Activated naive CD4-positive, alpha-beta T cell (primary cell): ENCODE data around the gene ACVR2A.

Experiments used
- DNase-seq, 4 experiments: peaks; one replicate each; lab custom pipeline; 2025; lab: John Stamatoyannopoulos, UW

The ACVR2A gene

DNA sequence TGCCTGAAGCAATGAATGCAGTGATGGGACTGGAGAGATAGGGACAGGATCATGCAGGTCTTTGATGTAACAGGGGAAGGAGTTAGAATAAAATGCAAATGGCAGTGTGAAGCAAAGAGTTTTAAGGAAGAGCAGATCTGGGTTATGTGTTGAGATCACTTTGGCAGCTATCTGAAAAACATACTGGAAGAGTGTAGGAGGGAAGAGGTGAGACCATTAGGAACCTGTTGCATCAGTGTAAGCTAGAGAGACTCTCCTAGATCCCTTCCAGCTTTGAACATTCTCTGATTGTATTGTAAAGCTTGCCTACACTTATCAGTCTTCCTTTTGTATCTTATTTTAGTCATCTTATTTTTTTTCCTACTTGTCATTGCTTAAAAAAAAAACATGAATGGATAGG lies 10.5 kb downstream of the ACVR2A start:
- DNase-seq: no peak

DNA sequence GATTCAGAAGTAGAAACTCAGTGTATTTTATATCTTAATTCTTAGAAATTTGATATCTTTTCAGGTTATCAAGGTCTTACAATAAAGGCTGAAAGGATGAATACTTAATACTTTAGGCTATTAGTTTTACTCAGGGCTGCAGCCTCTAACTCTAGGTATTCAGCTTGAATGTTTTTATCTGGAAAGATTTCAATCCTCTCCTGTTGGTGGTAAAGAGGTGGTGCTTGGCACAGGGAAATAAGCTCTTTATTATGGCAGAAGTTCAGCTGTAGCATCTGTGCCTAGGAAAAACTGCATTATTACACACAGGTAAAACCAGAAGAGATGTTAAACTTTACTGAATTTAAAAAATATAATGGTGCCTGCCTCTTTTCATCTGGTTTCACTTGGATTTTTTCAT lies 11.1 kb downstream of the ACVR2A start:
- DNase-seq: no peak

DNA sequence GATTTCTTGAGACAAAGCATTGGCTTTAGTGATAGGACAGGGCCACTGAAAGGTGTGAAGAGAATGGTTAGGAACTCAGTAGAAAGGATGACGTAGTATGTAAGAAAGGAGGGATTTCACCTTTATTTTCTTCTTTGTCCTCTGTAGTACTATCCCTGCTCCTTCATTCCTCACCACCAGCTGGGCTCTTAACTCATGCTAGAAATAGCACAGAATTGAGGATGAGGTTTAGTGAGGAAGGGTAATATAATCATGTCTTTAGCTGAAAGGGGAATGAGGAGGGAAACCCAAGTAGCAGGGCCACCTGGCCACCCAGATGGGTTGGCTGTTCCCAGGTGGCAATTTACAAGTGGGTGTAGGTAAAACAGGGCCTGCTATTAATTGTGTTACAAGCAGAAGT lies 15.2 kb downstream of the ACVR2A start:
- DNase-seq: no peak

DNA sequence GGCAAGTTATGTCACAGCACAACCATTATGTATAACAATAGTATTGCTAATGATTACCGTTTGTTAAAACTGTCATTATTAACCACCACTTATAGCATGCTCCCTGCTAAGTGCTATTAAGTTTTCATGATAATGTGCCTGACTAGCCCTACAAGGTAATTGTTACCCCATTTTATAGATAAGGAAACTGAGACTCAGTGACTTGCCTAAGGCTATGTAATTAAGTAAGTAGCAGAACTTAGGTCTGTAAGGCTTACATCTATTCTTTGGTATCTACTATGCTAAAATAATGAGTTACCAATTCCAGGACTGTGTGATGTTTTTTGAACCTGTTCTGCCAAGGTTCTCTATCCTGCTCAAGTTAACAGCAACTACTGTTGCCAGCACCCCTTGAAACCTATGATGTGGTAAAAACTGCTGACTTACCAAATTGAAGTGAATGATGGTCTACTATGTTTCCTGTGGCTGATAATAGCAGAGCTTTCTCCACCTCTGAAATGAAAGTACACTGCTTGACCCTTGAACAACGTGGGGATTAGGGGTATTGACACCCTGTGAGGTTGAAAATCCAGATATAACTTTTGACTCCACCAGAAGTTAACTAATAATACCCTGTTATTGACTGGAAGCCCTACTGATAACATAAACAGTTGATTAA lies 18.2 kb downstream of the ACVR2A start:
- no peak for DNase-seq

DNA sequence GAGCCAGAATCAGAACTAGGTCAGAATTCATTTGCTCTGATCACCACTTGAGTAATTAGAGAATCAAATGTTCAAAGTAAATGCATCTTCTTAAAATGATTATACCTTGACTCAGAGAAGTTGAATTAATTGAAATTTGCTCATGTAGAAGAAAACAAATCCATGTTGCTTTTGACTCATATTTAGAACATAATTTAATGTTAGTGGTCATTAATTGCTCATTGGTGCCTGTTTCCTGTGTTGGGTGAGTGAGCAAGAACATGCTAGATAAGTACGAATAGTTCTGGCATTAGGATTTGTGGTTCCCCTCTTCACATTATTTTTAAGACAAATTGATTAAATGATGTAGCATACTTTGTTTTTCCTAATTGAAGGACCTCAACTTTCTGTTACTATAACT lies 19.0 kb downstream of the ACVR2A start:
- DNase-seq: no peak

DNA sequence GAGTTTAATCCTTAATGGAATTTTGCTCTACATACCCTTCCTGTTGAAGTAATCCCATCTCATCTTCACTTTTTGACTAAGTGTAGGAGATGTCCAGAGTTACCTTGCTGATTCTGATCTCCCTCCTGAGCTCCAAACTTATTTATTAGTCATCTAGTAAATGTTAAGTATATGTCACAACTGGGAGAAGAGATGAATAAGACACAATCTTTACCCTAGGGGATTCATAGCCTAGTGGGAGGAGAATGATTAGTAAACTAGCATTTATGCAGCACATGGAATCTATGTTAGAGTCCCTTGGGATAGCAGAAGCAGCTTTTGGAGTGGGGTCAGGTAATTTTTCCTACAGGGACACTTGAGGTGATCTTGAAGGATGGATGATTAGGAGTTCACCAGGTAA lies 20.7 kb downstream of the ACVR2A start:
- no peak for DNase-seq

DNA sequence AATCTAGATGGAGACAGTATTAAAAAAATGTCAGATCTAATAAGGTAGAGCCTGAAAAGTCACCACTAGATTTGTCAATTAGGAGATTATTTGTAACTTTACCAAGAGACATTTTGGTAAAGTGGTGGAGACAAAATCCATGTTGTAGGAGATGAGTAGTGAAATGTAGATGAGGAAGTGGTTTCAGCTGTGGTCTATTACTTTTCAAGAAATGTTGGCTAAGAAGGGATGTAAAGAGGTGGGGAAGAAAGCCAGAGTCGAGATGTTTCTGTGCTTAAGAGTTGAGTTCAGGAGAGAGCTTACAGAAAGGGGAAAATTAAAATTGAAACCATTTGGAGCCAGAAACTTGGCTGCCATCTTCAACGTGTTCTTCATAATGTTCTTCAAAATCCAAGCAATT lies 22.2 kb downstream of the ACVR2A start:
- DNase-seq: no peak

DNA sequence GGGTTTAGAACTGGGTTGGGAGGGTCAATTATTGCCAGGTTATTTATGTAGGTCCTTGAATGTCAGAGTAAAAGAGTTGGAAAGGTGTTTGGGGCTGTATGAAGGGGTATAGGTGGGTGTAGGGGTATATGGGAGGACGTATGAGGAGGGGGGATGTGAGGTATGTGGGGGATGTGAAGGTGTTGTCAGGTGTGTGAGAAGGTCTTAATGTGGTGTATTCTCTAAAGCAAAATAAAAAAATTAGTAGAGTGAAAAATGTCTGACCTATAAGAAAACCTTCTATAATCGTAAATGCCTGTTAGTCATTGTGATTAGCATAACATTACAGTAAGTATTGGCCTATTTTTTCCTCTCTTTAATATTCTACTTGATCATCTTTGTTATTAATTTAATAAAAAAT lies 25.1 kb downstream of the ACVR2A start:
- no peak for DNase-seq

DNA sequence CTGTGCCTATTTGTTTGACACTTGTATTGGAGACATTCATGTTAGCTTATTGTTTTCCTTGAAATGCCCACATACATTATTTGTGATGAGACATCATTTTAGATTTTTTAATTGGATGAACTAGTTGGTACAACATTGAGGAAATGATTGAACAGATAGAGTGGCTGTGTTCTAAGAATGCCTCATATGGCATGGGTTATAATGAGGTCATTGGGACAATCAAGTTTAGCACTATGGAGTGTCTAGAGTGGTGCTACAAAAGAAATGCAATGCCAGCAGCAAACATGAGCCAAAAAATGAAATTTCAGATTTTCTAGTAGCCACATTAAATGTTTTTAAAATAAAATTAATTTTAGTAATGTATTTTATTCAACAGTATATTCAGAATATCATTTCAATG lies 28.1 kb downstream of the ACVR2A start:
- no peak for DNase-seq

DNA sequence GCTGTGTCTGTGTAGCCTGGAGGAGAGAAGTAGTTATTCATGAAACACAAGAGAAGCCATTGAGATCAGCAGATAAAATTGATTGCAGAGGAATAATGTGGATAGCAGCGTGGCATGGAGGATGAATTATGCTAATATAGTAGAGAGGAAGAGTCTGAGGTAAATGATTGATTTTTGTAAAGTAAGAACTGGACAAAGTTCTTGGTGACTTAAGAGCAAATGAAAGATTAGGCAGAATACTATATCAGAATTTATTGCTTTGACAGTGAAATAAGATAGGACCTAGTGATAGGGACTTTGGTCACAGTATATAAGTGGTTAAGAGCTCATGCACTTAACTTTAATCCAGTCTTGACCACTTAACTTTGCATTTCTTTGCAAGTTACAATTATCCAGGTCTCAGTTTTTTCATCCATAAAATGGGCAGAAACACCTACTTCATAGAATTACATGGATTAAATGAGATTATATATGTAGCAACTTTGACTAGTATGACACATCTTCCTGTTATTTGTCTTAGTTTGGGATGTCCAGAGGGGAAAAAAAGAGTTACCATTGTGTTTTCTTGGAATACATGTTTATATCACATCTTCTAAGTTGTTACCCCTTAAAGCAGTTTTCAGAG lies 29.1 kb downstream of the ACVR2A start:
- DNase-seq: no peak

DNA sequence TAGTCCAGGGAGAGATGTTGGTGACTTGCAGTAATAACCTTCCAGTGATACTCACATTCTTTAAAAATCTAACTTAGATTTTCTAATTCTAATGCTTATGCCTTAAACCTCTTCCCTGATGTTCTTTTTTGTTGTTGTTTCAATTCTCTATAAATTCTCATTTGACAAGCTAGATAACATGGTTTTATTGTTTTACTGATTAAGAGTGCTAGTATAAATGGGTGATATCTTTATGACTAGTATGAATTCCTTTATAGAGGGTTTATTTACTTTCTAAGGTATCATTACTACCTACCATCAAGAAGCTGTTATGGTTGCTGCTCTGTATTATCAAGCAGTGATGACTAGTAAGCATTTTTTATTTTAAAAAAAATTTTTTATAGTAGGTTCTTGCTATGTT lies 35.0 kb downstream of the ACVR2A start:
- DNase-seq: no peak

DNA sequence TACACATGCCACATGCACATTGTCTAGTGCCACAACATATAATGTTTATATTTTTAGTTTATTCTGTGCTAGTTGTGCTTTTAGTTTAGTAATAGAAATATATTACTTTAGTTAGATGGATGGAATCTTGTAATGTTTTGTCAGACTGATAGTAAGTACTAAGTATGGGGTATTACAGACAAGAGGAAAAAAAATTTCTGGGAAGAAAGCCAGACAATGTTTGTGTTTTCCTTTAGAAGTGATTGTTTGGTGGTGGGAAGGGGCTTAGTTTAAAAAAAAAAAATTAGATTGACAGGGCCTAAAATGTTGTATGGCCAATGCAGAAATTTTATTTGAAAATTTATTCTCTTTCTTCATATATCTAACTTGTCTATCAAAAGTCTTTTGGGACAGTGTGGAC lies 37.8 kb downstream of the ACVR2A start:
- no peak for DNase-seq

DNA sequence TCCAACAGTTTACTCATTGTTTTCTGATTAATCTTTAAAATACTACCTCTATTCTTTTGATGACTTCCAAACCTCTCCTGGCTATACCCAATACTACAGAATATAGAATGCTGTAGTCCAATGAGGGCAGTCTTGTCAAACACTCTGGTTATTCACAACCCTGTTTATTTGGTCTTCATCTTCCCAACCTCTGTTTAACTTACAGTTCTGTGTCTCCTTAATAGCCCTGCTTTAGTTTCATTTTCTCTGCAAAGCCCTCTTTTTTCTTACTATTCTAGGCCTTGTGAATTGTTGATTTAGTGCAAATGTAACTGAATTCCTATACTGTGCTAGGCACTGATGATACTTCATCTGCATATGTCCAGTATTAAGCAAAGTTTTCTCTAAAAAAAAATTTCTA lies 40.0 kb downstream of the ACVR2A start:
- no peak for DNase-seq

DNA sequence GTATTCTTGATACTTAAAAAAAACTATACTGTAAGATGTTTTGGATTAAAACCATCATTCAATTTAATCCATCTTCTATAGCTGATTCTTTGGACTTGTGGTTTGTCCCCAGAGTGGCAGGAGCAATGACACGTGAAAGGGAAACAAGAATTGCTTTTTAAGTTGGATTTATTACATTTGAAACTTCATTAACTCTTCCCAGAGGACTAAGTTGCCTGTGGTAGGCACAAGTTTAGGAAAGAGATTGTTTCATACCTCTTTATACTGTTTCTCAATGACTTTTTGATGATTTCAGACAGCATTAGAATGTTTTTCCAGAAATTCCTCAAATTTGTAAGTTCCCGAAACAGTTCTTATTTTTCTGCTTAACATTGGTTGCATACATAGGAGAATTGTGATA lies 41.3 kb downstream of the ACVR2A start:
- no peak for DNase-seq

DNA sequence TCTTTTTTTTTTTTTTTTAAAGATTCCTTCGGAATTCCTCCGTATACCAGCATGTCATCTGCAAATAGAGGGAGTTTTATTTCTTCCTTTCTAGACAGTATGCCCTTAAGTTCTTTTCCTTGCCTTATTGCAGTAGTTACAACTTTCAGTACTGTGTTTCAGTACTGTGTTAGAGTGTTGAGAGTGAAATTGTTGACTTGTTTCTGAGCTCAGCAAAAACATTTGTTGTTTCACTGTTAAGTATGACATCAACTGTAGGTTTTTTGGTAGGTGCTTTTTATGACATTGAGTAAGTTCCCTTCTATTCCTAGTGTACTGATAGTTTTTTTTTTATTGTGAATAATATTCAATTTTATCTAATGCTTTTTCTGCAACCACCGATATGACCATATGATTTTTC lies 43.9 kb downstream of the ACVR2A start:
- no peak for DNase-seq

DNA sequence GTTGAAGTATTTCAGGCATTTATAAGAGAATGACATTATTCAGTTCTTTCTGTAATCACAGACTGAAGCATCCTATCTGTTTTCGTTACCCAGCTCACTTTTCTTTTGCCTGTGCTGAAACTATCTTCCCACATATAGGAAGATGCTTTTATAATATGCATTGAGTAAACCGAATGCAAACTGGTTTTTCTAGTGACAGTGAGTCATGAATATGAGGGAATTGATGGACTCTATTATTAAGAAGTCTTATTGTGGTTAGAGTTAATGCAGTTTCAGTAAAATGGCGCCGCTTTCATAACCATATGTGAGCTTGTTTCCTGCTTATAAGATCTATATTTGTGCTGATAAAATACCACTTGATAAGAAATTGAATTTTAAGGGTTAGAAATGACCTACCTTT lies 59.2 kb downstream of the ACVR2A start:
- no peak for DNase-seq

DNA sequence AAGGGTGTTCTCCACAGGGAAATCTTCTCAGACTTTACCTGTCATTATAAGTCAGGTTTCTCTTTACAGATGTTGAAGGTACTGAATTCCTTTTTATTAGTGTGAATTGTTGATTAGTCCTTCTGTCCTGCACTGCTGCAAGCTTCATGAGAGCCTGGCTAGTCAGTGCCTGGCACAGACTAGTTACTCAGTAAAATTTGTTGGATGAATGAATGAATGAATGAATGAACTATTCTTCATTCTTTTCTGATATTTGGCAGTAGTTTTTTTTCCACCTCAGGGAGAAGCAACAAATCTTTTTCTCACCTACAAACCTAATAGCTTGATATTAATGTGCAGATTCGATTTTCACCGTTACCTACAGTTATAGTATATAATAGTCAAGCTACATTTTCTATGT lies 64.3 kb downstream of the ACVR2A start:
- no peak for DNase-seq

DNA sequence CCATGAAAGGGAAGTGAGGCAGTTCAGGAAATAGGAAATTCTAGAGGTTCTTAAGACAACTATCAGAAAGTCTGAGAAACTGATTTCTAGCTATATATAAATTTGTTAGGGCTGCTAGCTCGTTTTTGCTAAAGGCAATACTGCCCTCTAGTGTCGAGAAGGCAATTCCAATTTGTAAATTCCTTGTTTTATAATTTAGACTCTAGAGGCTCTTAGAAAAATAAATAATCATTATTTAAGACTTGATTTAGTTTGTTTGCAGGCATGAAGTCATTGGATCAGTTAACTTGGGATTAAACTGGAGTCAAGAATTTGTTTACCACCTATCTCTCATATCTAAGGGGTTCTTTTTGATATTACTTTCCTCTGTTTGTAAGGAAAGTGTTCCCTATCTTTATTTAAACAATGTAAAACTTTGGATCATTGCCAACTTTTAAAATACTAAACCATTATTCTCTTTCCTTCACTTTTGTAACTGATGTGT lies 66.2 kb downstream of the ACVR2A start:
- no peak for DNase-seq

DNA sequence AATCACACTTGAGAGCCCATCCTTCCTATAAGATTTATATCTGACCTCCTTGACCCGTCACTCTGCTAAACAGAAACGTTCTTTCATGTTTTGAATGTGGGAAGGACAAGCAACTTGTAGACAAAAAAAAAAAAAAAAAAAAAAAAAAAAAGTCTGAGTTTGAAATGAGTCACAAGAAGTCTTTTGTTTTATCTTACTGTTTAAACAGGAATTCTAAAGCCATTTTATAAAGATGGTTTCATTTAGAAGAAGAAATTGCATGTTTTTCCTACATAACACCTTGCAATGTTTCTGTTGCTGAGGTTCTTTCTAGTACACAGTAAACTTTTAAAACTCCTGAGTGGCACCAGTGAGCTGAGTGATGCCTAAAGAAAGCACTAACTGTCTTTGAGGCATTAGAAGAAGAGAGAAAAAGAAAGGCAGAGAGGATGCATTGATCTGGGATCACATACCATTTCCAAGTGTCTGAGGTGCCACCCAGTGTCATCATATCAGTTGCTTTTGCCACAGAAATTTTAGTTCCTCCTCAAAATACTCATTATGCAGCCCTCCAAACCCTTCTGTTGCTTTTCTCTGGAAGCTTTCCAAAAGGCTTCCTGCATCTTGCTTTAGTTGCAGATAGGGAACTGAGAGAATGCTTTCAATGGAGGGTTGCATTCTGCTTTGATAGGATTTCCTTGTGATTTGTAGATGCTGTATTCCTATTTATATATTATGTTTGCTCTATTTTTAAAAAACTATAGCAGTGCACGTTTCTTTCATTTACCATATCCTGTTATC lies 69.1 kb downstream of the ACVR2A start:
- no peak for DNase-seq

DNA sequence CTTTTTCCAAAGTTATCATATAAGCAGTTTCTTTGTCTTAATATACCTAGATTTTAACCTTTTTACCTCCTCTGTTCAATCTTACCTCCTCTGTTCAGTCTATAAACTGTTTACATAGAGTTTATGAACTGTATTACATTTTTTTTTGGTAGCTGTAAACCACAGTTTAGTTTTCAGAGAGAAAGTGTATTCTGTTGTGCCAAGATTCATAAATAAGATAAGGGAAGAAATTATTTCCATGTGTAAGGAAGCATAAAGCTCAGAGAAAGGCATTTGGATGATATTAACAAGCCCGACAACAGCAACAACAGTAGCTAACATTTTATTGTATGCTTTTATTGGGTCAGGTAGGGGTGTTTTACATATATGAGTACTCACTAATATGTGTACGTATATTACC lies 71.2 kb downstream of the ACVR2A start:
- no peak for DNase-seq

DNA sequence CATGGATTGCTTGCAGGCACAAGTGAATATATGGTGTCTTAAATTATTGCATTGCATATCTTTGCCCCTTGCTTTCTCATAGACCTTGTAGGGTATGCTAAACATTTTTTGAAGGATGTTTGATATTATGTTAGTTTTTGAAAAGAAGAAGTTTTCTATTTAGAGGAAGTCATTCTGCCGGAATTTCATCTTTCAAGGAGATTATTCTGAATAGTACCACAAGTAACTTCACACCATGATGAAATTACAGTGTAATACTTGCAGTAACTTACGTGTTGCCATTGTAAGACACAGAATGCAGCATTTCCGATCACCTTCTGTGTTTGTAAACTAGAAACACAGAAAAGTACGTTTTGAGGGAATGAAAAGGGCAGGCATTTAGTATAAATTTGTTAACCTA lies 71.9 kb downstream of the ACVR2A start:
- no peak for DNase-seq

DNA sequence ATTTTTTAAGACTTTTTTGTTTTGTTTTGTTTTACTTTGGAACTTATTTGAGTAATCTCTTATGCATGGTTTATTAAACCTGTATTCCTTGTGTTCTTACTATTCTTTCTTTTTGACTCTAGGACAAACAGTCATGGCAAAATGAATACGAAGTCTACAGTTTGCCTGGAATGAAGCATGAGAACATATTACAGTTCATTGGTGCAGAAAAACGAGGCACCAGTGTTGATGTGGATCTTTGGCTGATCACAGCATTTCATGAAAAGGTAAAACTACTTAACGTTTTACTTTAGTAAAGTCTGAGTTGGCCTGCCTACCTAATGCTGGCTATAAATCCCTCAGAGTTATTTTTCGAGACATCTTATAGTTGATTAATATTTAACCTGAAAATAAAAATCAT lies 72.3 kb downstream of the ACVR2A start:
- DNase-seq: no peak

DNA sequence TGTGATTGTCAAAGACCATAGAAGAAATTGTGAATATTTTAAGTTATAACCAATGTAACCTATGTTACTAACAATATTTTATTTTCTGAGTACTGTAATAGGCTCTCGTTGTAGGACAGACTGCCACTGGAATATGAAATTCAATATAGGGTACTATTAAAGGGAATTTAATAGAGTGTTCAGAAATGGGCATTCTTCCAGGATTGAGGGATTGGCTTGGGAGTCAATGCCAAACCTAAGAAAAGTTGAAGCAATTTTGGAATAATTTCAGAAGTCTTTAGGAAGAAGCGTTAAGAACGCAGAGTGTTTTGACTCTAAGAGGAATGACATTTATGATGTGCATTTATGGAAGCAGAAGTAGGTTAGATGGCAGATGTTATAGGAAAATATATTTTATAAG lies 79.0 kb downstream of the ACVR2A start:
- DNase-seq: no peak
